Measurements from ENCODE around the gene STAMBP.
"Not testable (repeated sequence)": the region's sequence is repeated elsewhere in the genome, so short reads cannot be mapped to it uniquely, and the experiment has no call there.

Gene STAMBP

DNA sequence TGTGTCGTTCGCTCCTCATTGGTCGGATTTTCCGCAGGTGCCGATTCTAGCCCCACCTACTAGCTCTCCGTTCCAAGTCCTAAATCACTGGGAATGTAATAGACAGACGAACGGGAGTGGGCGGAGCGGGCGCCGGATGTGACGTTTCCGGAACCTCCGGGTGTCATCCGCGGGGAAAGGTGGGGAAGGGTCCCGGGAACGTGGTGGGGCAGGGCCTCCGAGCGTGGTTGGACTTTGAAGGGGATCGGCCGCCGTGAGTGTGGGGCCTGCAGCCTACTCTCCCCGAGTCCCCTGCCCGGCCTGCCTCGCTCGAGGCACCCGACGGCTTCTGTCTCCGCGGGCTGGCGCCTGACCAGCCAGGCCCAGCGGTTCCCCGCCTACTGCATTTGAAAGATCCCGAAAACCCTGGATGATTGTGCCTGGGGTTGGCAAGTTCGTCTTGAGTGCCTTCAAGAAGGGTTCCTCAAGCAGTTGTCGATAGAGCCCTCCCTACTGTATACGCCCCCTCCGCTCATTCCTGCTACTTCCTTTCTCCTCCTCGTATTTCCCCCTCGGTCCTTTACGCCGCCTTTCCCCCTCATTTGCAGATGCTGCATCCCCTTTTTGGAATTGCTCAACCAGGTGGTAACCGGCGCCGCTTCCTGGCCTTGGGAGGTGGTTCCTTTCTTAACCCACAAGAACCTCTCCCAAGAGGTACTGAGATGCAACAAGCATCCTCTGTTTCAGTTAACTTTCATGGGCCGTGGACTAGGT, at the start of gene STAMBP:
Gene STAMBP, plus strand, starts transcription at position 144 of the 753 bp plus-strand sequence. CDS start 1,896 bp downstream, outside the sequence.
- peak; percentile 94 for DNase-seq (ENCODE audit: low spot score)
- TF ChIP-seq, protein P1, sequence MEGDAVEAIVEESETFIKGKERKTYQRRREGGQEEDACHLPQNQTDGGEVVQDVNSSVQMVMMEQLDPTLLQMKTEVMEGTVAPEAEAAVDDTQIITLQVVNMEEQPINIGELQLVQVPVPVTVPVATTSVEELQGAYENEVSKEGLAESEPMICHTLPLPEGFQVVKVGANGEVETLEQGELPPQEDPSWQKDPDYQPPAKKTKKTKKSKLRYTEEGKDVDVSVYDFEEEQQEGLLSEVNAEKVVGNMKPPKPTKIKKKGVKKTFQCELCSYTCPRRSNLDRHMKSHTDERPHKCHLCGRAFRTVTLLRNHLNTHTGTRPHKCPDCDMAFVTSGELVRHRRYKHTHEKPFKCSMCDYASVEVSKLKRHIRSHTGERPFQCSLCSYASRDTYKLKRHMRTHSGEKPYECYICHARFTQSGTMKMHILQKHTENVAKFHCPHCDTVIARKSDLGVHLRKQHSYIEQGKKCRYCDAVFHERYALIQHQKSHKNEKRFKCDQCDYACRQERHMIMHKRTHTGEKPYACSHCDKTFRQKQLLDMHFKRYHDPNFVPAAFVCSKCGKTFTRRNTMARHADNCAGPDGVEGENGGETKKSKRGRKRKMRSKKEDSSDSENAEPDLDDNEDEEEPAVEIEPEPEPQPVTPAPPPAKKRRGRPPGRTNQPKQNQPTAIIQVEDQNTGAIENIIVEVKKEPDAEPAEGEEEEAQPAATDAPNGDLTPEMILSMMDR (IDR thresholded peaks at IDR 0.05; ENCODE audit: extremely low read depth, missing control alignments), result no peak

DNA sequence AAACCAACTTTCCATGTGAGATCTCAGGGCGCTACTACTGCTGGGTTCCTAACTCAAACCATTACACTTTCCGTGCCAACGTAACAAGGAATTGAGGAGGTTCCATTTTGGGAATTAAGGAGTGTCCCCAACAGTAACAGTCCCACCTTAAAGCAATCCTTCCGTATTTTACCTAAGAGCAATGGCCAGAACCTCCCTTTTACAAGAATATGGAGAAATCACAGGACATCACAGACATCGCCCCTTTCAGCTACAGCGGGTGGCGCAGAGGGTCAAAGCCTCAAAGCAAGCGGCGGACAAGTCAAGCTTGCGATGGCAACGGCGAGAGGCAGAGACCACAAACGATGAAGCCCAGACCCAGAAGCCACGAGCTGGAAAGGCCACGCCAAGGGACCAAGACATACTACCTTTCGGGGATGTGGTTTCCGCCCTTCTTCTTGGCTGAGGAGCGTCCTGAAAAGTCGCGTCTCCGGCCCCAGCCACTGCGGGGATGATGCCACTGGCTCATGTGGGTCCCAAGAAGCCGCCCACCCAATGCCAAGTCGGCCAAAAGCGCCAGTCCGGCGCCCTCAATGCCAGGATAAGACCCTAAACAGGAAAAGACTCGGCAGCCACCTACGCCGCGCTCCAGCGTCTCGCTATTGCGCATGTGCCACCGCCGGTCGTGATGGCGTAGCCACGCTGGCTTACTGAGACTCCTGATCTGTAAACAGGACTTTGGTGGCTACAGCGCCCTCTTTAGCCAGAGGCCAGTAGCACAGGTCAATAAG, 49.1 kb upstream of the STAMBP start, which contains the start of gene DUSP11:
Gene DUSP11, minus strand, starts transcription at position 637 of the 770 bp plus-strand sequence. Its CDS starts 129 bp downstream, at position 508.
- TF ChIP-seq, protein P1 (IDR thresholded peaks at IDR 0.05; ENCODE audit: extremely low read depth, missing control alignments), result peak; percentile 75
- DNase-seq (ENCODE audit: low spot score), result peak; percentile 92

DNA sequence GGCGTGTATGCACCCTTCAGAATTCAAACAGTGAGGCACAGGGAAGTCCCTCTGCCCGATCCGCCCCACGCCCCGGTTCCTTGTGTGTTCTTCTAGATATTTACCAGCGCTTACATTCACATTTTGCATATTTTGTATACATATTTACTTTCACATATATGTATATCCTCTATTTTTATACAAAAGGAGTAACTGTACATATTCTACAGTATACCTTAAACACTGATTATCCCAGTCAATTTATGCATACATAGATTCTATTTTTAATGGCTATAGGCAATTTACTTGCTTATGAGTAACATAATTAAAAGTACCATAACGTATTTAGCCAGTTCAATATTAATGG, 48.6 kb upstream of the STAMBP start:
- DNase-seq (ENCODE audit: low spot score), result no peak
- TF ChIP-seq, protein P1 (IDR thresholded peaks at IDR 0.05; ENCODE audit: extremely low read depth, missing control alignments), result no peak

DNA sequence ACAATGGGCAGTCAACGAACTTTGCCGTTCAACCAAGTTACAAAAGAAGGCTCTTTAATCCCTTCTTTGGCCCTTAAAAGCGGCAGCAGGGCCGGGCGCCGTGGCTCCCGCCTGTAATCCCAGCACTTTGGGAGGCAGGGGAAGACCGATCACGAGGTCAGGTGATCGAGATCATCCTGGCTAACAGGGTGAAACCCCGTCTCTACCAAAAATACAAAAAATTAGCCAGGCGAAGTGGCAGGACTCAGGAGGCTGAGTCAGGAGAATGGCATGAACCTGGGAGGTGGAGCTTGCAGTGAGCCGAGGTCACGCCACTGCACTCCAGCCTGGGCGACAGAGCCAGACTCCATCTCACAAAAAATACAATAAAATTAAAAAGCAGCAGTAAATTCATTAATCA, 45.4 kb upstream of the STAMBP start:
- DNase-seq (ENCODE audit: low spot score), result not testable (repeated sequence)

DNA sequence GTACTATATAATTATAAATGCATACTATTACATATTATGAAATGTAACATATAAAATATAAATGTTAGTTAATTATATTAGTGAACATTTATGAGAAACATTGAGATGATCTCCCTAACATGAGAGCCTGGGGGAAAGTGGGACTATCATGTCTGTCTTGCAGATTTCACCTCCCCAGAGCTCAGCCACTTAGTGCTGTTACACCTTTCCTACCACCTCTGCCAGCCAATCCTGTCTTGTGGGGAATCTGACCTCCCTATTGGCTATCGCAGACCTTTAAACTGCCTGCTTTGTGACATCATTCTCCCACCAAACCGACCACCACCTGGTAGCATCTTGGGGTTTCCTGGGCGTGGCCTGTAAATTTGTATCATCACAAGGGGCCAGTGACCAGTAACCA, 44.9 kb upstream of the STAMBP start, which contains the start of gene C2orf78:
Gene C2orf78, plus strand, starts transcription at position 301 of the 400 bp plus-strand sequence. CDS start 127 bp downstream, outside the sequence.
- not testable (repeated sequence) for DNase-seq (ENCODE audit: low spot score)

DNA sequence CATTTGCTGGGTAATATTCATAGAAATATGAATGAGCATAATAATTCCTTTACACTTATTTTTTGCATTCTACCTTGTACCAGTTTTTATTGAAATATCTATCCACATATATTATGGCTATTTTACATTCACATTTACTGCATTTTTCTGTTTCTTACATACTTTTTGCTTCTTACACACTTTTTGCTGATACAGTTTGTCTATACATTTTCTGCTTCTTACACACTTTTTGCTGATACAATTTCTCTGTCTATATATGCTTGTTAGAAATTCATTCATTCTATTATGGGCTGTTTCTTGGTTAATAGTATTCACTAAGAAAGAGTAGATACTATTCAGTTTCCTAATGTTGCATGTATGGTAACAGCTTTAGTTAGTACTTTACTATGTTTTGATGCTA, 16.9 kb upstream of the STAMBP start:
- TF ChIP-seq, protein P1 (IDR thresholded peaks at IDR 0.05; ENCODE audit: extremely low read depth, missing control alignments), result no peak
- DNase-seq (ENCODE audit: low spot score), result no peak

DNA sequence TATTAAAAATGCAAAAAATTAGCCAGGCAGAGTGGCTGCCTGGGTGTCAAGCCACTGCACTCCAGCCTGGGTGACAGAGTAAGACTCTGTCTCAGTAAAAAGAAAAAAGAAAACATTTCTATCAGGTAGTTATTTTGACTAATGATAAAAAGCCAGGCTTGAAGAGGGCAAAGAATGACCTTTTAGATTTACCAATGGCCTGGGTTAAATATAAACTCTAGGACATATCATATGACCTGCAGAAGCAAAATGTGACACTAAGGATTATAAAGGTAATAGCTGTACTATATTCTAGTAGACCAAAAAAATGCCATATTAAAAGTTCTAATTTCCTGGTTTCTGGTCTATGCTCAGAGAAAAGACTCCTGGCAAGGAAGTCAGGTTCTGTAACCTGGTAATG, 16.1 kb upstream of the STAMBP start:
- DNase-seq (ENCODE audit: low spot score), result no peak
- TF ChIP-seq, protein P1 (IDR thresholded peaks at IDR 0.05; ENCODE audit: extremely low read depth, missing control alignments), result no peak

DNA sequence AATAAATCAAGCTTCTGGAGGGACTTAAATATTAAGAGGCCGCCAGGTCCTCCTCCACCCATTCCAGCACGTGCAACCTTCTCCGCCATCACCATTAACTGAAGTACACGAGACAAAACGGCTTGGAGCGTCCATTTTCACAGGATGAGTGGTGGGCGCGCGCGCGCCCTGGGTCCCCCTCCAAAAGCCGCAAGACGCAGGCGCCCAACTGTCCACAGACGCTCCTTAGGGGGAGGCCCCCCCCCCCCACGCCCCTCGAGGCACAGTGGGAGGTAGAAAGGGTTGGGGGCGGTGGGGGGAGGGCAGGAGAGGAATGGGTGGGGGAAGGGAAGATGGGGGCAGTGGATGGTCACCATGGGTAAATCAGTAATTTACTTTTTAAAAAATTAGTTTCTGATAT, 10.5 kb upstream of the STAMBP start:
- DNase-seq (ENCODE audit: low spot score), result no peak
- TF ChIP-seq, protein P1 (IDR thresholded peaks at IDR 0.05; ENCODE audit: extremely low read depth, missing control alignments), result no peak

All from GM20000 (cell line).